Lower leg skin (tissue), 4 donors: ENCODE measurements around the gene CCPG1. TPM values are rescaled to one million over a fixed set of nuclear protein-coding genes. Genes with fewer than 3 reads are reported as not detected.
A peak's percentile ranks its signal among the peaks of the same experiment; 100 is the strongest.

Experiments
- DNase-seq, 2 donors: peaks; one replicate each; pipeline ENCODE4 v3.0.0-alpha.2; 2019; ENCODE audit warnings: low spot score in 2 of 2
- H3K4me3 ChIP-seq: fragments of 200-600 bp; sonication (generic); 2 replicates; pipeline ENCODE4 v1.5.1; 2017; ENCODE audit warnings: mild to moderate bottlenecking, low read depth; ENCODE audit not compliant: poor library complexity, severe bottlenecking
- POLR2A ChIP-seq, 2 donors: fragments of 450-650 bp; IDR thresholded peaks; one replicate each; pipeline ENCODE4 v1.6.1; 2016 to 2017; ENCODE audit warnings: antibody characterized with exemption in 2 of 2, mild to moderate bottlenecking in 1 of 2, moderate library complexity in 1 of 2
- WGBS, 2 donors: methylation state at CpG; one replicate each; pipeline ENCODE4 v1.1.5; 2018; 5-methylcytosine and 5-hydroxymethylcytosine counted together
- intact Hi-C: fragments of 100-400 bp; cut with DNase I; formaldehyde crosslinking; loops from one replicate; pipeline ENCODE4 v1.15.0; 2023; ENCODE audit warnings: low total_unique reads
- microRNA counts, 2 donors: library from miRNA; unstranded; fragments of <30 nt; microRNA quantifications; one replicate each; lab custom pipeline; 2016
- microRNA-seq, 2 donors: library from miRNA; unstranded; fragments of <30 nt; microRNA quantifications; one replicate each; pipeline ENCODE4, GENCODE V29; 2016; ENCODE audit warnings: borderline replicate concordance in 2 of 2, borderline number of aligned reads in 1 of 2
- total RNA-seq, 4 donors: library from RNA; depleted of rRNA; stranded (reverse); fragments of >200 nt; gene quantifications; one replicate each; pipeline ENCODE4 v1.1.0, GENCODE V29; 2016
- TF ChIP-seq, protein P1 (sequence below), 3 donors: fragments of 450-650 bp; IDR thresholded peaks; one replicate each; pipeline ENCODE4 v1.5.1; 2016; ENCODE audit warnings: antibody characterized with exemption in 3 of 3, mild to moderate bottlenecking in 3 of 3, moderate library complexity in 2 of 3

CCPG1 gene
- total RNA-seq, 4 donors from 2014 or later: 20.1 to 36.1 (median 25.4) TPM

DNA sequence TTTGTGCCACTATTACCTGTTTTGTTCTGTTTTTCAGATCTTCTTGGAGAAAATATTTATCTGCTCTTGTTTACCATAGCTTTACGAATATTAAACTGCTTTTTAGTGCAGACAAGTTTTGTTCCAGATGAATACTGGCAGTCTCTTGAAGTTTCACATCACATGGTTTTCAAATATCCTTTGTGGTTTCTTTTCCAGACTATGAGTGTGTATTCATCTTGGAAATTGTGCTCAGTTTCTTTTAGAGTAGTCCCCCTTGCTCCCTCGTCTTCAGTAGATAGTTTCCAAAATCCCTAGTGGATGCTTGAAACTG is 88.0 kb downstream of the CCPG1 start:
- WGBS, 2 donors: 27 to 33% methylated on average over 2 of the region's 2 CpGs
- intact Hi-C loops: no loop called here
- TF ChIP-seq POLR2A (IDR thresholded peaks at IDR 0.05): no peak
- no peak for DNase-seq
- no peak overlapping the region for H3K4me3 ChIP-seq

DNA sequence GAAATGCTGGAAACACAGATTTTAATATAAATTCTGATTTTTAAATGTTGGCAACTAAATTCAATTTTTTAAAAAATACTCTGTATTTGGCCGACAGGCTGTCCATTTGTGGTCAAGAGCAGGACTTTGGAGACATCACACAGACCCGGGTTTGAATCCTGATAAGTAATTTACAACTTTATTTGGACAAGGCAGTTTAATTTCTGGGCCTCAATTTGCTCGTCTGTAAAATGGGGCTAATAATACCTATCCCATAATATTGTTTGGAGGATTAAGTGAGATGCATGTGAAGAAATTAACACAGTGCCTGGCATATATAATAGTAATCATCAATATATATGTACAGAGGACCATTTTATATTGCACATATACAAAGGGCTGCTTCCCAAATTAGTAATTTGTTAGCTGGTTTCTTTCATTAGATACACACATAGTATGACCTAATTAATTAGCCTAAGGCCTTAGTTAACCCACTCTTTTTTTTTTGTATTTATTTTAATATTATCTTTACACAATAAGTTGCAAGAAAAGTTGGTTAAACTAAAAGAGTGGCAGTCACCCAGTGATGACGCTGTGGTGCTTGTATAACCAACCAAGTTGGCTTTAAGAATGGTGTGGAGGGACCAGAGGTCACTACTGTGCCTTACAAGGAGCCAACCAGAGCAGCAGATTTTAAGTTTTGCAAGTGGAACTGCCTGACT is 88.5 kb downstream of the CCPG1 start:
- peak overlapping the region; percentile 71 for H3K4me3 ChIP-seq
- intact Hi-C loops: no loop called here
- WGBS, 2 donors: 42 to 47% methylated on average over 4 of the region's 4 CpGs
- TF ChIP-seq, protein P1, sequence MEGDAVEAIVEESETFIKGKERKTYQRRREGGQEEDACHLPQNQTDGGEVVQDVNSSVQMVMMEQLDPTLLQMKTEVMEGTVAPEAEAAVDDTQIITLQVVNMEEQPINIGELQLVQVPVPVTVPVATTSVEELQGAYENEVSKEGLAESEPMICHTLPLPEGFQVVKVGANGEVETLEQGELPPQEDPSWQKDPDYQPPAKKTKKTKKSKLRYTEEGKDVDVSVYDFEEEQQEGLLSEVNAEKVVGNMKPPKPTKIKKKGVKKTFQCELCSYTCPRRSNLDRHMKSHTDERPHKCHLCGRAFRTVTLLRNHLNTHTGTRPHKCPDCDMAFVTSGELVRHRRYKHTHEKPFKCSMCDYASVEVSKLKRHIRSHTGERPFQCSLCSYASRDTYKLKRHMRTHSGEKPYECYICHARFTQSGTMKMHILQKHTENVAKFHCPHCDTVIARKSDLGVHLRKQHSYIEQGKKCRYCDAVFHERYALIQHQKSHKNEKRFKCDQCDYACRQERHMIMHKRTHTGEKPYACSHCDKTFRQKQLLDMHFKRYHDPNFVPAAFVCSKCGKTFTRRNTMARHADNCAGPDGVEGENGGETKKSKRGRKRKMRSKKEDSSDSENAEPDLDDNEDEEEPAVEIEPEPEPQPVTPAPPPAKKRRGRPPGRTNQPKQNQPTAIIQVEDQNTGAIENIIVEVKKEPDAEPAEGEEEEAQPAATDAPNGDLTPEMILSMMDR (IDR thresholded peaks at IDR 0.05): no peak
- no peak for TF ChIP-seq POLR2A (IDR thresholded peaks at IDR 0.05)
- DNase-seq: no peak

DNA sequence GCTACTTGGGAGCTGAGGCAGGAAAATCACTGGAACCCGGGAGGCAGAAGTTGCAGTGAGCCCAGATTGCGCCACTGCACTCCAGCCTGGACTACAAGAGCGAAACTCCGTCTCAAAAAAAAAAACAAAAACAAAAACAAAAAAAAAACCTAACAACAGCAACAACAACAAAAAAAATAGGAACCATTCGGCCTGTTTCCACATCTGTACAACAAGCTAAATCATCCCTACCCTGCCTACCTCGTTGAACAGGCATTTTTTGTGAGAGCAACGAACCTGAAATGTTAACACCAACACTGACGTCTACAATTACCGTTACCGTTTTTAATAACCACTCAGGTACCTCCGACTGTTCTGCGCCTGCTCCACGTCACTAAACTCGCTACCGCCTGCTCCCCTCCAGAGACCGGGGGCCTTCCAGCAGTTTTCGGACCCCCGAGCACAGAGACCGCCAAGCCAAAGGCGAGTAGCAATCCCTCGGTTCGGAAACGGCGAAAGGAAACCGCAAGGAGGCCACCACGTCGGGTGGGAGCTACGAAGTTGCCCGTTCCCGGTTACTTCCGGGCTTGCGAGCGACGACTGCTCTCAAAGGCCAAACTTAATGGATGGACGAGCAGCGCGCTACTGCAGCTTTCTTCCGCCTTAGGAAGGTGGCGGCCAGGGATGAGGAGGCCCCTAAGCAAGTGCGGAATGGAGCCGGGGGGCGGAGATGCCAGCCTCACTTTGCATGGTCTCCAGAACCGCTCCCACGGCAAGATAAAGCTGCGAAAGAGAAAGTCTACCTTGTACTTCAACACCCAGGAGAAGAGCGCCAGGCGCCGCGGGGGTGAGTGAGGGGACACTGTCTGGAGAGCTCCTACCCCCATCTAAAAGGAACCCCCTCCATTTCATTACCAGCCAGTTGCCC is 89.3 kb downstream of the CCPG1 start, which contains the start of the genes PIGB and PIGBOS1:
Gene PIGB (plus strand): TSS at position 635 of the 907 bp plus-strand sequence. CDS start 29 bp downstream, at position 664.
Gene PIGBOS1 (minus strand): TSS at position 536 of the 907 bp plus-strand sequence. CDS start 1,331 bp downstream, outside the sequence.
- 0 to 1% methylated on average over 38 to 39 of the region's 49 CpGs for WGBS, 2 donors
- no peak for TF ChIP-seq POLR2A (IDR thresholded peaks at IDR 0.05)
- TF ChIP-seq, protein P1 (IDR thresholded peaks at IDR 0.05): no peak
- intact Hi-C loops: no loop called here
- peak; percentile 80 to 96 for DNase-seq
- peak within 1 kb of the TSS; percentile 71 for H3K4me3 ChIP-seq

MicroRNAs within 50 kb of the gene (microRNA counts, 767-probe panel; counts per million panel counts)
- microRNA hsa-miR-628-3p (lab: Ali Mortazavi, UCI) (0 to 358 counts per million in 2 donors), microRNA hsa-miR-628-5p (lab: Ali Mortazavi, UCI) (0 to 358 counts per million in 2 donors)

Small RNA genes within 50 kb of the gene (microRNA-seq; reads per million reads assigned to microRNA genes)
- gene MIR628: 125 to 151 reads per million in 2 donors

Other genes starting within 250 kb of the CCPG1 start
- gene RSL24D1, start 211.4 kb downstream of the CCPG1 start, total RNA-seq: 10 to 100 TPM; 41.4 to 70.3 (median 47.5) TPM
- 10 to 100 TPM in 1 of 4 donors, 1 to 10 TPM in 3; 6.2 to 11.9 (median 7.5) TPM for gene RAB27A, start 118.5 kb downstream of the CCPG1 start, total RNA-seq
- 10 to 100 TPM; 10.4 to 30.4 (median 12.0) TPM for gene PIGBOS1, start 89.2 kb downstream of the CCPG1 start, total RNA-seq
- gene PIGB, start 89.1 kb downstream of the CCPG1 start, total RNA-seq: 10 to 100 TPM in 2 of 4 donors, 1 to 10 TPM in 2; 5.1 to 14.8 (median 9.5) TPM
- 1 to 10 TPM; 1.5 to 3.3 (median 2.8) TPM for gene PIERCE2, start 136 bp upstream of the CCPG1 start, total RNA-seq
- gene DNAAF4, start 99.9 kb upstream of the CCPG1 start, total RNA-seq: 1 to 10 TPM in 1 of 4 donors, under 1 TPM in 3; 0.34 to 1.2 (median 0.49) TPM
- gene PYGO1, start 180.0 kb upstream of the CCPG1 start, total RNA-seq: 1 to 10 TPM; 1.8 to 4.1 (median 3.2) TPM